GM12873 (cell line): ENCODE results near the gene ATG4D.

Experiments
- TF ChIP-seq, protein P1 (sequence below): IDR thresholded peaks from 2 replicates; pipeline ENCODE4 v1.5.1; 2012; ENCODE audit warnings: low read depth, mild to moderate bottlenecking, moderate library complexity, low read length, control low read depth; ENCODE audit not compliant: insufficient read depth; ENCODE audit errors: missing control alignments

ATG4D gene

DNA sequence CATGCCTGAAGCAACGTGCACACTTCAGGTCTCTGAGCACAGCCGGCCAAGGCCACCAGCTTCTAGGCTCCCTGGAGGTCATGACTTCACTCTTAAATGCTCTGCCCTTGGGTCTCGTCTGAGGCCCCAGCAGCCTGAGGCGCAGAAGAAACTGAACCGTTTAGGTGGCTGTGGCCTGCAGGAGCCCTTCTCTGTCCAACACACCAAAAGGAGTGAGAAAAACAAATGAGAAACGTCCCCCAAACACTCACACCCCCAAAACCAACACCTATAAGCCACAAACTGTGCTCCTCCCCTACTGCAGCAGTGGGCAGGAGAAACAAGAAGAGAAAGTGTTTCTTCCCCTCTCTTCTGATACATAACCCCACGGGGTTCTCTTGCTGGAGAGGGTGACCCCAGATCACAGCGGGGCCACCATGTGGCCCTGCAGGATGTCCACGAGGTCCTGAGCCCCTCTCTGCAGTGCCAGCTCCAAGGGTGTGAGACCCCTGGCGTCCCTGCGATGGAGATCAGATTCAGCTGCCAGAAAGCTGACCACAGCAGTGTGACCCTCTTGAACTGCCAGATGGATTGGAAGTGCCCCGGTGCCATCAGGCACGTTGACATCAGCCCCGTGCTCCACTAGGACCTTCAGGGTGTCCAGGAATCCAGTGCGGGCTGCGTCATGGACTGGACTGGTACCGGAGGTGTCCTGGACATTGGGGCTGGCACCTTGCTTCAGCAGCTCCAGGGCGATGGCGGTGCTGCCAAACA lies 23.1 kb downstream of the ATG4D start:
- TF ChIP-seq, protein P1, sequence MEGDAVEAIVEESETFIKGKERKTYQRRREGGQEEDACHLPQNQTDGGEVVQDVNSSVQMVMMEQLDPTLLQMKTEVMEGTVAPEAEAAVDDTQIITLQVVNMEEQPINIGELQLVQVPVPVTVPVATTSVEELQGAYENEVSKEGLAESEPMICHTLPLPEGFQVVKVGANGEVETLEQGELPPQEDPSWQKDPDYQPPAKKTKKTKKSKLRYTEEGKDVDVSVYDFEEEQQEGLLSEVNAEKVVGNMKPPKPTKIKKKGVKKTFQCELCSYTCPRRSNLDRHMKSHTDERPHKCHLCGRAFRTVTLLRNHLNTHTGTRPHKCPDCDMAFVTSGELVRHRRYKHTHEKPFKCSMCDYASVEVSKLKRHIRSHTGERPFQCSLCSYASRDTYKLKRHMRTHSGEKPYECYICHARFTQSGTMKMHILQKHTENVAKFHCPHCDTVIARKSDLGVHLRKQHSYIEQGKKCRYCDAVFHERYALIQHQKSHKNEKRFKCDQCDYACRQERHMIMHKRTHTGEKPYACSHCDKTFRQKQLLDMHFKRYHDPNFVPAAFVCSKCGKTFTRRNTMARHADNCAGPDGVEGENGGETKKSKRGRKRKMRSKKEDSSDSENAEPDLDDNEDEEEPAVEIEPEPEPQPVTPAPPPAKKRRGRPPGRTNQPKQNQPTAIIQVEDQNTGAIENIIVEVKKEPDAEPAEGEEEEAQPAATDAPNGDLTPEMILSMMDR: no peak

GRCh38 chr19:10567656-10568055 lies 24.0 kb downstream of the ATG4D start:
- TF ChIP-seq, protein P1: no peak

DNA sequence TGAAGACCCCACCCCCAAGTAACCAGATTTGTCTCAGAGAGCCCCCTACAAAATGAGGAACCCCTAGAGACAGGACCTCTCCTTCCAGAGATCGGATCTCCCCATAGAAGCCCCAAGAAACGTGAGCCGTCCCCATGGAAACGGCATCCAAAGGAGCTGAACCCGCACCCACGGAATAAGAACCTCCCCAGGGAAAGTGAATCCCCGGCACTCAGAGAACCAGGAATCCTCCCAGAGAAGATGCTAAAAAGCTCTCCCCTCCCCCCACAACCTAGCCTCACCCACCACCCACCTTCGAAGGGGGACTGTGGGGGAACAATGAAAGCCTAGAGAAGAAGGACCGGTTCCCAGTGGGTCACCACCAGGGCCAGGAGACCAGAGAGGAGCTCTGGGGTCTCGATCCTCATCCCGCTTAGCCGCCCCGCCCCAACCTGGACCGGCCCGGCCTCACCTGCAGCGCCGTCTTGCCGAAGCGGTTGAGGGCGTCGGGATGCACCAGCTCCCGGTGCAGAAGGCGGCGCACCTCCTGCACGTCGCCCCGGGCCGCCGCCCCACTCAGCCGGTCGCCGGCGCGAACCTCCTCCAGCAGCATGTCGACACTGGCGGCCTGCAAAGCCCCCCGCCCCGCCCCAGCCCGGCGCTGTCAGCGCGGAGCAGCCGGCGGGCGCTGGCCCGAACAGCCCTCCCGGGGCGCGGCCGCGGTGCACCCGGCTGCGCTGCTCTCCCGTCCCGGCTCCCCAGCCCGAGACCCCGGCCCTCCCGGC lies 24.5 kb downstream of the ATG4D start:
- TF ChIP-seq, protein P1: no peak

- TF ChIP-seq, protein P1: peak; percentile 10
Observed at GRCh38 chr19:10568826-10569651, 25.3 kb downstream of the ATG4D start, which contains the start of gene CDKN2D. Gene CDKN2D (minus strand): TSS chr19:10568979. CDS start chr19:10568653, 326 bp downstream.

- TF ChIP-seq, protein P1: no peak
Observed at GRCh38 chr19:10574462-10574861, 30.8 kb downstream of the ATG4D start.

- TF ChIP-seq, protein P1: no peak
Observed at GRCh38 chr19:10575011-10575716, 31.5 kb downstream of the ATG4D start.
